HCT116 (cell line): ENCODE measurements around the gene KCNK16.

Source experiments
- CEBPB ChIP-seq: IDR thresholded peaks from 2 replicates; pipeline ENCODE4 v1.6.1; 2012; ENCODE audit warnings: low read depth
- EZH2 ChIP-seq: fragments of 200-600 bp; sonication (generic); IDR thresholded peaks from 2 replicates; pipeline ENCODE4 v1.6.1; 2017; ENCODE audit warnings: antibody characterized with exemption, mixed run types
- EZH2phosphoT487 ChIP-seq: fragments of 200-600 bp; IDR thresholded peaks from 2 replicates; pipeline ENCODE4 v1.6.1; 2018; ENCODE audit warnings: antibody characterized with exemption, borderline replicate concordance
- JUND ChIP-seq: IDR thresholded peaks from 2 replicates; pipeline ENCODE4 v1.6.1; 2012
- MAX ChIP-seq: IDR thresholded peaks from 2 replicates; pipeline ENCODE4 v1.6.1; 2012
- POLR2A ChIP-seq: IDR thresholded peaks from 2 replicates; pipeline ENCODE4 v1.7.0; 2011; ENCODE audit warnings: borderline replicate concordance; ENCODE audit not compliant: insufficient read depth, insufficient read length; ENCODE audit errors: extremely low read depth
- POLR2AphosphoS5 ChIP-seq: IDR thresholded peaks from 2 replicates; pipeline ENCODE4 v1.6.1; 2011; ENCODE audit warnings: mild to moderate bottlenecking, low read depth, low read length, moderate library complexity
- RAD21 ChIP-seq: IDR thresholded peaks from 2 replicates; pipeline ENCODE4 v1.6.1; 2012; ENCODE audit warnings: low read depth, mild to moderate bottlenecking
- SIN3A ChIP-seq: IDR thresholded peaks from 2 replicates; pipeline ENCODE4 v1.6.1; 2012; ENCODE audit warnings: low read depth
- SP1 ChIP-seq: IDR thresholded peaks from 2 replicates; pipeline ENCODE4 v1.6.1; 2012; ENCODE audit warnings: low read depth
- ZBTB33 ChIP-seq: IDR thresholded peaks from 2 replicates; pipeline ENCODE4 v1.6.1; 2011; ENCODE audit warnings: mild to moderate bottlenecking, low read length, moderate library complexity; ENCODE audit not compliant: insufficient replicate concordance; ENCODE audit errors: extremely low read depth
- ZFX ChIP-seq: fragments of 450-650 bp; IDR thresholded peaks from 2 replicates; pipeline ENCODE4 v1.6.1; 2017
- TF ChIP-seq, protein P1 (sequence below), 3 experiments: fragments of 200-600 bp in 1 of 3; sonication (generic) in 1 of 3; IDR thresholded peaks in 2 of 3; conservative IDR thresholded peaks in 1 of 3; 2 replicates each; pipeline ENCODE4 v1.5.1; 2012 to 2017; ENCODE audit warnings: low read depth in 2 of 3, low read length in 2 of 3, antibody characterized with exemption in 1 of 3, borderline replicate concordance in 1 of 3, control low read depth in 1 of 3, mild to moderate bottlenecking in 1 of 3, mixed read lengths in 1 of 3, mixed run types in 1 of 3, moderate library complexity in 1 of 3; ENCODE audit not compliant: insufficient read depth in 1 of 3
- TF ChIP-seq, protein P2 (sequence below): IDR thresholded peaks from 2 replicates; pipeline ENCODE4 v1.6.1; 2012; ENCODE audit warnings: low read depth

DNA sequence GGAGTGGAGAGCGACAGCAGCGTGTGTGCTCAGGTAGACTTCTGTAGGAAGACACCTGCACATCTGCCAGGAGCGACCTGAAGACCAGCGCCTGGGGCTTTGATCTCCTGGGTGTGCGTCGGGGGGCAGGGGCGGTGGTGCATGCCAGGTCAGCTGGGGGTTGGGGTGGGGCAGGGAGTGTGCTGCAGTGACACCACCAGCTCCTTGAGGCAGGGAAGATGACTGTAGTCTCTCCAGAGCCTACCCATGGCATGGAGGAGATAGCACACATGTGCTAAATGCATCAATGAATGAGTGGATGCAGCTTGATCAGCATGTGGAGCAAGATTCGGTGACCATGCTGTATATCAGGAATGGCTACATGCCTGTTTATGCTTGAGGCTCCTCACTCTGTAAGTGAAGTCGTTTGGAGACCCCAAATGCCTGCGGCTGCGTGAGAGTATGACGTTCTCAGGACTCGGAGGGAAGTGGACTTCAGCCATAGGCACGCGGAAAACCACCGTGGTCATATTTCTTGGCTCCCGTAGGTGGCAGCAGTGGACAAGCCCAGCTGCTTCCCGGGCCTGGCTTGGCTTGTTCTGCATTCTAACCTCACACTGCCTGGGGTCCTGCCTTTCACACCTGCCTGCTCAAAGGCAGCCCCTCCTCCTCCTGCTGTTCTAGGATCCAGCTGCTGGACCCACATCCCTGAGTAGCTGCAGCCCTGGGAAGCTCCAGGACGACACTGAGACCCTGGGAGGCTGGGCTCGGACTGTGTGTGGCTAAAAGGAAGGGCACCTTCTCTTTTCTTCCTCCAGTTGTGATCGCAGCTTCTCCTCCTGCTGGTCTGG, 39.4 kb upstream of the KCNK16 start:
- no peak for TF ChIP-seq CEBPB
- no peak for TF ChIP-seq POLR2AphosphoS5
- TF ChIP-seq, protein P1, sequence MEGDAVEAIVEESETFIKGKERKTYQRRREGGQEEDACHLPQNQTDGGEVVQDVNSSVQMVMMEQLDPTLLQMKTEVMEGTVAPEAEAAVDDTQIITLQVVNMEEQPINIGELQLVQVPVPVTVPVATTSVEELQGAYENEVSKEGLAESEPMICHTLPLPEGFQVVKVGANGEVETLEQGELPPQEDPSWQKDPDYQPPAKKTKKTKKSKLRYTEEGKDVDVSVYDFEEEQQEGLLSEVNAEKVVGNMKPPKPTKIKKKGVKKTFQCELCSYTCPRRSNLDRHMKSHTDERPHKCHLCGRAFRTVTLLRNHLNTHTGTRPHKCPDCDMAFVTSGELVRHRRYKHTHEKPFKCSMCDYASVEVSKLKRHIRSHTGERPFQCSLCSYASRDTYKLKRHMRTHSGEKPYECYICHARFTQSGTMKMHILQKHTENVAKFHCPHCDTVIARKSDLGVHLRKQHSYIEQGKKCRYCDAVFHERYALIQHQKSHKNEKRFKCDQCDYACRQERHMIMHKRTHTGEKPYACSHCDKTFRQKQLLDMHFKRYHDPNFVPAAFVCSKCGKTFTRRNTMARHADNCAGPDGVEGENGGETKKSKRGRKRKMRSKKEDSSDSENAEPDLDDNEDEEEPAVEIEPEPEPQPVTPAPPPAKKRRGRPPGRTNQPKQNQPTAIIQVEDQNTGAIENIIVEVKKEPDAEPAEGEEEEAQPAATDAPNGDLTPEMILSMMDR (IDR thresholded peaks at IDR 0.05 in 2 of 3, conservative IDR thresholded peaks at IDR 0.05 in 1 of 3; ENCODE audit: borderline replicate concordance in 1 of 3, insufficient read depth in 1 of 3, low read depth in 2 of 3, low read length in 2 of 3) = peak; percentile 39 to 80 (median 71); a peak in 5 of 6 replicates
- TF ChIP-seq, protein P2, sequence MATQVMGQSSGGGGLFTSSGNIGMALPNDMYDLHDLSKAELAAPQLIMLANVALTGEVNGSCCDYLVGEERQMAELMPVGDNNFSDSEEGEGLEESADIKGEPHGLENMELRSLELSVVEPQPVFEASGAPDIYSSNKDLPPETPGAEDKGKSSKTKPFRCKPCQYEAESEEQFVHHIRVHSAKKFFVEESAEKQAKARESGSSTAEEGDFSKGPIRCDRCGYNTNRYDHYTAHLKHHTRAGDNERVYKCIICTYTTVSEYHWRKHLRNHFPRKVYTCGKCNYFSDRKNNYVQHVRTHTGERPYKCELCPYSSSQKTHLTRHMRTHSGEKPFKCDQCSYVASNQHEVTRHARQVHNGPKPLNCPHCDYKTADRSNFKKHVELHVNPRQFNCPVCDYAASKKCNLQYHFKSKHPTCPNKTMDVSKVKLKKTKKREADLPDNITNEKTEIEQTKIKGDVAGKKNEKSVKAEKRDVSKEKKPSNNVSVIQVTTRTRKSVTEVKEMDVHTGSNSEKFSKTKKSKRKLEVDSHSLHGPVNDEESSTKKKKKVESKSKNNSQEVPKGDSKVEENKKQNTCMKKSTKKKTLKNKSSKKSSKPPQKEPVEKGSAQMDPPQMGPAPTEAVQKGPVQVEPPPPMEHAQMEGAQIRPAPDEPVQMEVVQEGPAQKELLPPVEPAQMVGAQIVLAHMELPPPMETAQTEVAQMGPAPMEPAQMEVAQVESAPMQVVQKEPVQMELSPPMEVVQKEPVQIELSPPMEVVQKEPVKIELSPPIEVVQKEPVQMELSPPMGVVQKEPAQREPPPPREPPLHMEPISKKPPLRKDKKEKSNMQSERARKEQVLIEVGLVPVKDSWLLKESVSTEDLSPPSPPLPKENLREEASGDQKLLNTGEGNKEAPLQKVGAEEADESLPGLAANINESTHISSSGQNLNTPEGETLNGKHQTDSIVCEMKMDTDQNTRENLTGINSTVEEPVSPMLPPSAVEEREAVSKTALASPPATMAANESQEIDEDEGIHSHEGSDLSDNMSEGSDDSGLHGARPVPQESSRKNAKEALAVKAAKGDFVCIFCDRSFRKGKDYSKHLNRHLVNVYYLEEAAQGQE = no peak
- TF ChIP-seq EZH2 = no peak
- TF ChIP-seq MAX = 0 out of 2 replicates have a peak, but pooled peaks have one; percentile 36
- no peak for TF ChIP-seq POLR2A
- TF ChIP-seq EZH2phosphoT487 = no peak
- no peak for TF ChIP-seq SIN3A
- no peak for TF ChIP-seq ZFX
- TF ChIP-seq RAD21 = peak; percentile 79
- TF ChIP-seq JUND = no peak
- no peak for TF ChIP-seq ZBTB33
- no peak for TF ChIP-seq SP1
